Activated naive CD8-positive, alpha-beta T cell treated with anti-CD3 and anti-CD28 coated beads, Interleukin-2, amount 50 U/mL, for 16 hours (primary cell): Measurements from ENCODE around the gene TNS1.

Experiments used
- DNase-seq: peaks from one replicate; pipeline ENCODE4 v3.0.0-alpha.2; 2020; ENCODE audit warnings: low read depth, low spot score

Gene TNS1

DNA sequence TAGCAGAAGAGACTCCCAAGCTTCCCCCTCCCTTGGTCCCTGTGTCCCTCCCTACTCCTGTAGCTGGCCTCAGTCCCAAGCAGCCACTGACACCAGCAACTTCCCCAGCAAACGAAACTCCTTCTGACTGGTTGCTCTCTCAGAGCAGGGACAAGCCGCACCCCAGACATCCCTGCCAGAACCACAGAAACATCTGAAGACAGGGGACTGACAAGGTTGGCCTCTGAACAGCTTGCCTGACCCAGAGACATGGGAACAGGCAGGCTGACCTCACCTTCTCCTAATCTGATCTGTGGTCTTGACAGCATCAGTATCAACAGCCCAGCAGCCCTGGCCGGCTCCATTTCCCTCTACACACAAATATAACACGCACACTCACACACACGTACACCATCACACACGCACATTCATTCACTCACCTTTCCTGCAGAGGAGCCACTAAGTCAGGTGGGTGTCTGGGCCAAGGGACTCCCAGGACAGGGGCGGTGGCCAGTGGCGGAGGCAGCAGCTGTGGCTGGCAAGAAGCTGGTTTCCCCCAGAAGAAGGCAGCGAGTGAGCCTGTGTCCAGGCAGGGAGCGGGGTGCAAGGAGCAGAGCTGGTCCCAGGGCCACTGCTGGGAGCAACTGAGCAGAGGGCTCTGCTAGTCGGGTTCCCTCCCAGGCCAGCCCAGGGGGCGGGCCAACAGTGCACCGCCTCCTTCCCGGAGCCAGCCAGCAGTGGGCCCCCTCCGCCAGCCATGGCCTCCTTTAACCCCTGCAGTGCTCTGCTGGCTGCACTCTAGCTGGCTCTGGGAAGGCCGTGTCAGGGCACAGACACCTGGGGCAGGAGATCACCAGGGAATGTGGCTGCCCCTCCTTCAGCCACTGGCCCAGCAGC is 59.1 kb downstream of the TNS1 start:
- no peak for DNase-seq

DNA sequence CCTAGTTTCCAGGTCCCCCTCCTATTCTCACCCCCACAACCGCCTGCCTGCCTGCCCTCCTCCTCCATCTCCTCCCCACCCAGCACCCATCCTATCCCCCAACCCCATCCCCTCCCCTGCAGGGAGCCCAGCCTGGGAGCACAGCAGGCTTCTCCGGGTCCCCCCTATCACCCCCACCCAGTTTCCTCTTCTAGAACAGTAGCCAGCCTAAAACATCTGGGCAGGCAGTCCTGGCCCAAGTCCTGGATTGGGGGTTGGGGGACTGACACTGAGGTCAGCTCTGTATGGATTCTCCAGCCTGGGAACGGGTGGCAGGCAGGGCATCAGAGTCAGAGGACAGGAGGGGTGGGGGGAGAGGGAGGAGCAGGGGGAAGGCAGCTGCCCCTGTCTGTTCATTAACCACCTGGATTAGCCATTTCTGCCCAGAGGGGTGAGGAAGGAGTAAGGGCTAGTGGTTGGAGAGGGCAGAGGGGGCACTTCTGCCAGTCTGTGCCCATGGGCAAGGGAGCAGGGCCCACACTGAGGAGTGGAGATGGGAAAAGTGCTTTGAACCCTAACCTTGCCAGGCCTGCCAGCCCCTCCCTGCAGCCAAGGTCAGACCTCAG is 60.0 kb downstream of the TNS1 start:
- no peak for DNase-seq

DNA sequence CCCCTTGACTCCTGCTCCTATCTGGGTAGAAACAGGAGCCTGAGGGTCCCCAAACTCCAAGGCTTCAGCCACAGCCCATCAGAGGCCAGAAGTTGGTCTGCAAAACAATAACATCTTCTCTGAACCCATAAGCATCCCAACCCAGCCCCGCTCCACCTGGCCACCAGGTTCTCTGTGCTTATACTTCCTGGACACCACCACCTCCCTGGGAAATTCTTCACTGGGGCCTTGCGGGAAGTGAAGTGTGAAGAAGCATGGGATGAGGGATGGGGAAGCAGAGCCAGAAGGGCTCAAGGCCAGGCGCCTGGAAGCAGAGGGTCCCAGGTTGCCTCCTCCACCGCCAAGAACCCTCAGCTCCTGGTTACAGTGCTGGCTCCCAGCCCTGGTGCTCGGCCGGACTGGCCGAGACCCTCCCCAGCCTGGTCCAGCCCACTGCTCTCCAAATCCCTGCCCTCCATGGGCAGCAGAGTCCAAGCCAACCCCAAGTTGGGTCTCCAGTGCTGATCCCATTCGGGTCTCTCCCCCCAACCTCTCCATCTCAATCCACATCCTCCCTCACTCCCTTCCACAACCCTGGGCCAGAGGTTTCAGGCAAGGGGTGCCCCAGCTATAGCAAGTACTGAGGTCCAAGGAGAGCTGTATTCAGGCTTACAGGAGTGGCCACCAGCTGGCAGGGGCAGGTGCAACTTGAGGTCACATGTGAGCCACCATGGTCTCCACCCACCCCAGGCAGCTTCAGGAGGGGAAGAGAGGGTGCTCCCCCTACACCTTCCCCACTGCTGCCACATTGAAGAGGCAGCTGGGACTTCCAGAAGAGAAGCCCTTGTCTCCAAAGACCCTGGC is 60.7 kb downstream of the TNS1 start:
- DNase-seq: no peak

DNA sequence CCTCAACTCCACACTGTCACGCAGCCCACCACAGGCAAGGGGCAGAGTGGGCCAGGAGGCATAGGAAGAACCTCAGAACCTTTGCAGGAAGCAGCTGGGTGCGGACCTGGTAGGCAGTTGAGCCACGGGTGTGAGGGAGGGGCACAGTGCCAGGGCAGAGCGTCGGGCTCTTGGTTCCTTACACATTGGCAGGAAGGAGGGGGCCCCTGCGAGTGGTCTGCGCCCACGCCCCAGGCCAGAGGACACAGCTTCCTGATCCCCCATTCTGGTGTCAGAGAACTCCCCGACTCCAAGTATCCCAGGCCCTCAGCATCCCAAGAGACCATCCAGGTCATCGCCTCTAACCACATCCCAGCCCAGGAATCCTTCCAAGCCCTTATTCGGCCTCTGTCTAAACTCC is 61.5 kb downstream of the TNS1 start:
- DNase-seq: no peak

DNA sequence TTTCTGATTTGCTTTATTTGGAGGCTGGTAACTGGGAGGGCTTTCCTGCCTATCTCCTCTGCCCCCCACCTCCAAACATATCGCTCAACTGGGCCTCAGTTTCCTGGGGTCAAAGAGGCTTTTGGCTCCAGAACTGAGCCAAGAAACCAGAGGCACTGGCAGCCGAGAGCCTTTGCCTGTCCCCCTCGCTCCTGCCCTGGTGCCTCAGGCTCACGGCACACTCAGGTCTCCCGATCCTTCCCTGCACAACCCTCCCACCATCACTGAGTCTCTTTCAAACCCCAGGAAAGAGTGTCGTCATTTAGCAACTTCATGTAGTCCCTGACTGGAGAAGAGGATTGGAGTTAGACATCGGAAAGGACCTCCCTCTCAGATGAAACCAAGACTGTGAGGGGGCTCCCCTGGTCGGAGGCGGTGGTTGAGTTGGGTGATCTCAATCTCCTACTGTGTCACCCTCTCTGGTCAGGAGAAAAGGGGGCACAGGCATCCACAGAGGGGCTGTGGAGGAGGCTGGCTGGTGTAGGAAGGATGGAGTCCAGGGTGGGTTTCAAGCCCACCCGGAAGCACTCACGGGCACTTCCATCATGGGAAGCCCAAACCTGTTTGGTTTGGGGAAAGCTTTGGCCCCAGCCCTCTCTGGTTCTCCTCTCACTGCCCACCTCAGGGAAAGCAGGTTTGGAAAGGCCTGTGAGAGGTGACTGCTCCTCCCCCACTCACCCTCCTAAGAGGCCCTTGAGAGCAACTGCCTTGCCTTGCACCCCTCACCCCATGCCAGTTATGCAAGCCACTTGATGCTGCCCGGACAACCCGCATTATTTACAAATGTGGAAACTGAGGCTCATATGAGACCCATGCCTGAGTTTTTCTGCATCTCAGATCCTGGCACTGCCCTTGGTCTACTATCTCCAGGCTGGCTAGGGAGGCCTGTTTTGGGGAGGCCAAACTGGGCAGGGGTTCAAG is 62.3 kb downstream of the TNS1 start:
- DNase-seq: no peak

DNA sequence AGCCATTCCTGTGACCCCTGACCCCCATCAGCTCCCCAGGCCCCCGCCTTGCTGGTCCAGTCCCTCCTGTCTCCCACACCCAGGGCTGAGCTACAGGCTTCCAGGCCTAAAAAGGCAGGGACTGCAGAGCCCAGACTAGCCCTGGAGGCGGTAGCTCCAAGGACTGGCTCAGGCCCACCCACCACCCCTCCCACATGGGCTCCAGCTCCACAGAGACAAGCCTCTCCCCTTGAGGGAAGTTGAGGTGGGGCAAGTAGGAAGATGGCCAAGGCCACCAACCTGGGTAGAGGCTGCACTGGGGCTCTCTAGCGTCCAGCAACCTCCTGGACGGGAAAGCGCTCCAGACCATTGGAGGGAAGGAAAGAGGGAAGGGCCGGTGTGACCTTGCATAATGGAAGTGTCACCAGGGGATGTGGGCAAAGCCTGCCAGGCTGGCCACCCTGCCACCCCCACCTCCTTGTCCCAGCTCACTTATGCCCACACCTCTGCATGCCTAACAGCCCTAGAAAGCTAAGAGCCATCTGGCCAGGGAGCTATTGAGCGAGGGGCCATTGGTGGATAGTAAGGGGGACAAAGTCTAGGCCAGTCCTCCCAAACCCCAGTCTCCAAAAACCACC is 63.1 kb downstream of the TNS1 start:
- DNase-seq: no peak

DNA sequence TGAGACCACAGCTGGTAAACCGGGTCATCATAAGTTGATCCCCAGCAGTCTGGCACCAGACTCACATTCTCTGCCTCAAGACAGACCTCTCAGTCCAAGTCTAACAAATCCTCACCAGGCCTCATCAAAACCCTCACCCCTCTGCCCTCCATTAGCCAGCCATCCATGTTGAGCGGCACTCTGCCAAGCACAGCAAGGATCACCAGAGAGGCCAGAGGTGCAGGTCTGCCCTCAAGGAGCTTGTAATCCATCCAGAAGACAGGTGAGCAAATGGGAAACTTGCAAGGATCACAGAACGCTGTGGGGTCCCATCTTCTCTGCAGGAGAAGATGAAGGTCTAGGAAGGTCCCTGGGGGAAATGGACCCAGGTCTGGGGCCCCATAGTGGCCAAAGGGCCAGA is 63.6 kb downstream of the TNS1 start:
- no peak for DNase-seq

DNA sequence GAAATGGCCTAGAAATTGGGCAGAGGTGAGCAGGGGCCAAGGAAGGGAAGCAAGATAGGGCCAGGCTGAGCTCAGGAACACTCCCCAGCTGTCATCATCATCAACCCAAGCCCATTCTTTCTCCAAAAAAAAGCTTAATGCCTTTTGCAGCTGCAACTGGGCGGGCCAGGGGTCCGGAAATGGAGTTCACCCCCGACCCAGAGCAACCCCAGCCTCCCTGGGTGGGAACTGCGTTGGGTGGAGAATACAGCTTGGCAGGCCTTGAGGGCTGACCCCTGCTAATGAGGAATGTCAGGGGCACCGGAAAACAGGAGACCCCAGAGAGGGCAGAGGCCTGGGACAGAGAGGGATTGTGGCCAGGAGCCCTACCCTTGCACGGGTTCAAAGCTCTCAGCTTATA is 64.8 kb downstream of the TNS1 start:
- DNase-seq: no peak

DNA sequence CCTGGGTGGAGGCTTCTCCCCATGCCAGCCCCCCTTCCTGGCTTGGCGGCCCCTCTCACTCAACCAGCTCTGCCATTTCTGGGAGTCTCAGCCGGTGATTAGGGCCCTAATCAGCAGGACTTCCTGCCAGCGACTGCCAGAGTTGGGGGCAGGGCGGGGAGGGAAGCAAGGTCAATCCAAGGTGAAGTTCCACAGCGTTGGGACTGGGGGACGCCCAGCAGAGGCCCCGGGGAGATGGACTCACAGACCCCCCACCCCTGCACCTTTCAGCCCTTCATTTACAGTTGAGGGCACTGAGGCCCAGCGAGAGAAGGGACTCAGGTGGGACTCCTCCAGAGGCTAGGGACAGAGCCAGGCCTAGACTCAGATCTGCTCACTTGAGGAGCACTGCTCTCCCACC is 65.3 kb downstream of the TNS1 start:
- DNase-seq: no peak

DNA sequence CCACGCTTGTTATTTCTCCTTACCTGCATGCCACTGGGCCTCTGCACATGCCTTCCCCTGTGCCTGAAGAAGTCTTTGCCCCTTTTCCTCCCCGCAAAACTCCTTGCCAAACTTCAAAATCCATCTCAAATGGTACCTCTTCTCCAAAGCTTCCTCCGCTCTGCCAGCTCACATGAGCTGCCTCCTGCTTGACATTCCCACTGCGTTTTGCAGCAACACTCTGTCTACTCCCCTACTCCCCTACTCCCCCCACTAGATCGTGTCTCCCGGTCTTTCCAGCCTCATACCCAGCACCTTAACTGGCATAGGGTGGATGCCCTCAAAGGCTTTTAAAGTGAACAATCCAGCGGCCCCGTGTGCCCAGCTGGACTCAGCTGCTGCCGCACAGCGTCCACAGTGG is 65.8 kb downstream of the TNS1 start:
- DNase-seq: no peak

DNA sequence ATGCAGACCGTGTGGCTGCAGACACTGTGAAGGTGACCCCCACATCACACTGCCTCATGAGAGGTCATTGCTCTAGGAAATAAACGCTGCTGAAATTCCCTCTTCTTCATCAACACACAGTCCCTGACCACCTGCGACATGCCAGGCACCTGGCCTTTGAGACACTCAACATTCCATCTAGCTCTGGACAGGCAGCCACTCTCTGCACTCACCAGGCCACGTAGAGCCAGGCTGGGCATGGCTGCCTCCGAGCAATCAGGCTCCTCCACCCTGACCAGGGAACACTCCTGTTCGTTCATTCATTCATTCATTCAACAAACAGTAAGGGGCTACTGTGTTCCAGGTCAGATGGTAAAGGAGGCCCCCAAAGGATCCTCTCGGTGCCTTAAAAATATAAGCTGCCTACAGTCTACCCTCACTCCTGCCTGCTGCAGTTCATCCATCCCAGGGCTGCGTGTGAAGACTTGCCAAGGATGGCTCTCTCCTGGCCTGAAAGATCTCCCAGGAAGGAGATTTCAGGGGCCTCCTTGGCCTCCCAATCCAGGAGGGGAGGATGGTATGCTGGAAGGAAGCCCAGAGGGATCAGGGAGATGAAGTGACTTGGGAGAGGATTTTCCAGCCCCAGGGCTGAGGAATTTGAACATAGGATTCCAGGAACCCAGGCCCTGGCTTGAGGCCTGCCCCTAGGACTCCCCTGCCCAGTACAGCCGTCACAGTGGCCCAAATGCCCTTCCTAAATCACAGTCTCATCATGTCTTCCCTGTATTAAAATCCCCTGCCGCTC is 66.7 kb downstream of the TNS1 start:
- no peak for DNase-seq

DNA sequence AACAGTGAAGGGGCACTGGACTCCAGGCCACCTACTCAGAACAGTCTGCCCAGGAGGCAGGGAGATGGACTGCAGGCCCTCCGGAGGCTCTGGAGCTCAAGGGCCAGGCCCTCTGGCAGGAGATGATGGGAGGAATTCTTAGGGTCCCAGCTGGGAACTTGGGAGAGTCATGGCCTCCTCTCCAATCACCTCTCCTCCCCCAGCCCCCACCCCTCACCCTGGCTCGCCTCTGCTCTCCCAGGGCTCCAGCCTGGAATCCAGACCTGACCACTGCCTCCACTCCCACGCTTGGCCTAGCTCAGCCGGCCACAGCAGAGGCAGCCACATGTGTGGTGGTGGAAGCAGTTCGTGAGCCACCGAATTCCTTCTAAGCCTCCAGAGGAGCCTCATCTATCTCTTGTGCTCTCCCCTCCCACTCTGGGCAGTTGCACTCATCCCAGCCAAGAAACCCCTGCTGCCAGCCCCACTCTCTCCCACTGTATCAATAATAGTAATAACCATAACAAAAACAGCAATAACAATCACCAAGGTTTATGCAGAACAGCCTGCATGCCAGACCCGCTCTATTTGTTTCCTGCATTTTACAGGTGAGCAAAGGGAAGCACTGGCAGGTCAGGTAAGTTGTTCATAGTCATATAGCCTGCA is 67.4 kb downstream of the TNS1 start:
- no peak for DNase-seq

DNA sequence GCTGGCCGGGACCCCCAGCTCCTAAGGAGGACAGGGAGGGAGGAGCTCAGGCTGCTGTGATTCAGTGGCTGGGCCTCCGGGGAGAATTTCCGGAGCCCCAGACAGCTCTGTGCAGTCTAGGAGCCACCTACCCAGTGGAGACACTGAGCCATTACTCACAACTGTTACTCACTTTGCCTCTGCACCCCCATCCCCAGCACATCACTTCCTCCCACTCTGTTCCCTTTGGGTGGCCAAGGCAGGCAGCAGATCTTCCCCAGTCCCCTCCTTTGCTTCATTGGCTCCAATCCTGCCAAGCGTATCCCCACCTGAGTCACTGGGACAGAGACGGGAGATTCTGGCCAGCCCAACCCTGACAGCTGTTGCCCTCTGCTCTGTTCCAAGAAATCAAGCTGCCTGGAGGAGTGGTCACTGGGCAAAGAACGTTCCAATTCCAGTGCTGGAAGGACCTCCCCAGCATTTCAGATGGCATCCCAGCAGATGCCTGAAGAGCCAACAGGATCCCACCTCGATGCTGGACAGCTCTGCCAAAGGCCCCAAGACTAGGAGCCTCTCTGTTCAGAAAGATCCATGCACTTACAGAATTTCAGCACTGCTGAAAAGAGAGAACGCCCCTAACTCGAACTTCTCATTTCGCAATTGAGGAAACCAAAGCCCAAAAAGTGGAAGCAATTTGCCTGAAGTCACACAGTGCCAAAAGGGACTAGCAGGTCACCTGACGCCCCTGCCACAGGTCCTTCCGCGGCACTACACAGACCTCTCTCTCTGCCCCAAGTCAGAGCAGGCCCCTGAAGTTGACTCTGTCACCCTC is 68.3 kb downstream of the TNS1 start:
- no peak for DNase-seq

DNA sequence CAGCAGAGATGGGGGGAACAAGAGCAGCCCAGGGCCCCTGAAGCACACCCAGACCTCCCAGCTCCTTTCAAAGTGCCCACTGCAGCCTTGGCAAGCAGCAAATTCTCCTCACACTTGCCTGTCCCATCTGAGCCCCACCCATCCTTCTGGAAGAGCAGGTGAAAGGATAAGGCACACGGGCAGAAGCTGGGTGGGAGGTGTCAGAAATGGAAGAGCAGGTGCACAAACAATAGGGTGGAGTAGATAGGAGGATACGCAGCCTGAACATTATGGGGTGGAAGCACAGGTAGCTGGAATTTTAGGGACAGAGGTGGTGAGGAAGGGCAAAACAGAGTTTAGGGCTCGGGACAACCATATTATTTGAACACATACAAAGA is 69.2 kb downstream of the TNS1 start:
- no peak for DNase-seq

DNA sequence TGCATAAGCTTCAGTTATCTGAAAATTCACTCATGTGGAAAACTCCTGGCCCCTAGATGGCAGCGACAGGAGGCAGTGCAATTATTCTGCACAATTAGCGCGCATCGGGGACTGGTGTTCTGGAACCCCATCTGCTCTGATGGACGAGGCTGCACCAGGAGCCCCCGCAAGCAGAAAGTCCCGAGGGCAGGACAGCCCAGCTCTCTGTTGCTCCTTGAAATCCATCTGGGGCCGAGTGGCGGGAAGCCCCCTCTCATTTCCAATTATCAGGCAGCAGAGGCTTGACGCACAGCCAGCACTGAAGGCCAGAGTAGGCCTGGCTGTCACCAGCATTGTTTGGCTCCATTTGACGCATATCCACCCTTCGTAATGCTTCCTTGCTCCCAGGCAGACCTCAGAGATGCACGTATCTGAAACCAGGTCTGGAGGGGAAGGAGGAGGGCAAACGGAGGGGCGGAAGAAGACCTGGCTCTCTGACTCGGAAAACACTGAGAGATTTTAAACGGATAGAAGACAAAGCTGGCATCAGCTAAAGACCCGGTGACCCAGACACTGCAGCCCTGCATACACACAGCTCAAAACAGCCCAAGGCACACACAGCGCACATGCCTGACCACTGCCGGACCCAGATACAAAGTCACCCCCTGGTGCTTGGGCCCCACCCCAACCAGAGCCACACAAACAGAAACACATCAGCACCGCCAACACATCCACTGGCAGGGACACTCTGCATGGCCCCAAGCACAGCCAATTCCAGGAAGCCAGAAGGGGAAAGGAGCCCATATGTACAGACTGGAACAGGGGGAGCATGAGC is 69.8 kb downstream of the TNS1 start:
- DNase-seq: no peak

DNA sequence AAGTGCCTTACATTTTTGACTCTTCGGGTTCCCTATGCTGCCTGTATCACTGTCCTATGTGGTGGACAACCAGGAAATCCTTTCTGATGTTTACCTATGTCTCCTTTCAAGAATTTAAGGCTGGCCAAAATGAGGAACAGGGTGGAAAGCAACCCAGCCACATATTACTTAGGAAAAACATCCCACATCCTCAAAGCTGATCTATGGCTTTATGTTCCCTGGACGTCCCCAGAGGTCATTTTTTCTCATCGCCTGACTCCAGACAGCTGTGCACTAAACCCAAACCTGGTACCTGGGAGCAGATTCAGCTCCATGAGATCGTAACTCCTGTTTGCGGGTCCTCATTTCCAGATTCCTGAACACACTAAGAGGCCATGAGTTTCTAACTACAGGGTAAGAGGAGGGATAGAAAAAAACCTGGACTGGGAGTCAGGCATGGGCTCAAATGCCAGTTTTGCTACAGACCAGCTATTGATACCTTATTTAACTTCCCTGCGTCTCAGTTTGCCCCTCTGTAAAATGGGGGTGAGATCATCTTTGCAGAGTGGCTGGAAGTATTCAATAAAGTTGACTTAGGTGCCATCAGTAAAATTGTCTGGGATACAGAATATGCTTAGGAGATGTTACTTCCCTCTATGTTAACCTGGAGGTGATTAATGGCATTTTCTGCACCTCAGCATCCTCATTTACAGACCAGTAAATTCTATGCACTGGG is 70.8 kb downstream of the TNS1 start:
- no peak for DNase-seq
